Activated gamma-delta T cell (primary cell): ENCODE measurements around the gene CRCP.

Experiments used
- DNase-seq: peaks from one replicate; lab custom pipeline; 2025; lab: John Stamatoyannopoulos, UW

The CRCP gene

DNA sequence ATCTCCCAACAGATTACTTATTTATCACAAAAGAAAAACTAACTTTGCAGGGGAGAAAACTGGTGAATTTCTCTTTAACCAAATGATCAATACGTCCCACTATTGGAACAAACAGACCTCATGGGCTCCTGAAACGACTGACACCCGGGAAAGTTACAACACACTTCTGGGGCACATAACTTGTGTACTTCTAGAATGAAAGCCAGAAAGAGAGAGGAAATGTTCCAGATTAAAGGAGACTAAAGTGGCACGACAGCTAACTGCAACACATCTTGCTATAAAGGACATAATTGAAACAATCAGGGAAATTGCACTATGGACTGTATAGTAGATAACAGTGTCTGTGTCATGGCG lies 75.8 kb downstream of the CRCP start:
- DNase-seq = no peak

DNA sequence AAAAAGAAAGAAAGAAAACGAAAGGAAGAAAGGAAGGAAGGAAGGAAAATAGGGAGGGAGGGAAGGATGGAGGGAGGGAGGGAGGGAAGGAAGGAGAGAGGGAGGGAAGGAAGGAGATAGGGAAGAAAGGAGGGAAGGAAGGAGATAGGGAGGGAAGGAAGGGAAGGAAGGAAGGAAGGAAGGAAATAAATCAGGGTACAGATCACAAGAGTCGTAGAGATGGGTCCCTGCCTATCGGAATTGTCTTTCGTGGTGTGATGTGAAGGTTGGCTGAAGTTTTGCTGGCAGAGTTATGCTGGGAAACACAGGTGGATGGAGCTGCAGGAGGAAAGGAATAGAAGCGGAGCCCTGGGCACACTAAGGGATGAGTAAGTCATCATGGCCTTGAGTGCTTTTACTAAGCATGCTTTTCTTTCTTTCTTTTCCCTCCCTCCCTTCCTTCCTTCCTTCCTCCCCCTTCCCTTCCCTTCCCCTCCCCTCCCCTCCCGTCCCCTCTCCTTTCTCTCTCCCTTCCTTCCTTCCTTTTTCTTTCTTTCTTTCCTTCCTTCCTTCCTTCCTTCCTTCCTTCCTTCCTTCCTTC lies 78.6 kb downstream of the CRCP start:
- DNase-seq = no peak

DNA sequence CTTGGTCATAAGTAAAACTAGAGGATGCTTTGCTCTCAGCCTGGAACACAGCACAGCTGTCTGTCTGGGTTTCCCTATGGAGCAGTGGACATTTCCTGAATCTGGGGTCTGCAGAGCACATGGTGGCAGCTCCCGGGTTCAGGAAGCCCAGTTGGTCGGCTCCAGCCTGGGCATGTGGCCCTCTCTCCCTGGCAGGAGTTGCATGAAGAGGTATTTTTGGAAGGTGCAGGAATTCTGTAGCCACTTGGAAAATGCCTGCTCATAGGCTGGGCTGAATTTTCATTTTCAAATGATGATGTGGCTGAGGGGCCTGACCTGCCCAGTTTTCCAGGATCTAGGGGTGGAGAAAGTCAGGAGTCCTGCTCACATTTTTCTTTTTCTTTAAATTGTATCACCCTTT lies 83.8 kb downstream of the CRCP start:
- DNase-seq = no peak

DNA sequence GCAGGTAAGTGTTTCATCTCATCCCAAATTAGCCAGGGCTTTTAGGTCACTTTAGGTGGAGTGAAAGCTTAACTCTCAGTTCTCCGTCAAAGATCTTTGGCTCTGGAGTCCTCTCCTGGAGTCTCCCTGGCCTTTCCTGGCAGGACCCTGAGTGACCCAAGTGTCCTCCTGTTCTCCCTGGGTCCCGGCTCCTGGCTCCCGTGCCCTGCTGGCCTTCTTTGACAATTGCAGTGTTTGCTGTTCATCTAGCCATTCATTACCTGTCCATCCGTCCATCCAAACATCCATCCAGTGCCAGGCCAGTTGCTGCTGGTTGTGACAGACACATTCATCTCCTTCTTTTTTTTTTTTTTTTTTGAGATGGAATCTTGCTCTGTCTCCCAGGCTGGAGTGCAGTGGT lies 84.3 kb downstream of the CRCP start:
- DNase-seq = no peak

DNA sequence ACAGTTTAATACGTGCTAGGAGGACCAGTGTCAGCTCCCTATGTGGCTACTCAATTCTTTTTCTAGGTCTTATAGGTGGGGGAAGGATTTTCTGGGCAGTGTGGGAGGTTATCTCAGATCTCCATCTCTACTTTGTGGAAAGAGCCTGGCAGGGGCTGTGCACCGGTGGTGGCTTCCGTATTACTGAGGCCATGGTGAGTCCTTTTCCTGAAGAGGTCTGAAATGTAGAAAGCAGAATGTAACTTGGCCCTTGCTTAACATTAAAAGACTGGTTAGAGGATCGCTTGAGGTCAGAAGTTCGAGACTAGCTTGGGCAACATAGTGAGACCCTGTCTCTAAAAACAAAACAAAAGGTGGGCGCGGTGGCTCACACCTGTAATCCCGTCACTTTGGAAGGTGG lies 87.8 kb downstream of the CRCP start:
- DNase-seq = no peak
